ENCODE measurements around the gene SPIN1.

Gene SPIN1

GRCh38 chr9:88497224-88497623 lies 109.0 kb downstream of the SPIN1 start:
- TF ChIP-seq, protein P1, sequence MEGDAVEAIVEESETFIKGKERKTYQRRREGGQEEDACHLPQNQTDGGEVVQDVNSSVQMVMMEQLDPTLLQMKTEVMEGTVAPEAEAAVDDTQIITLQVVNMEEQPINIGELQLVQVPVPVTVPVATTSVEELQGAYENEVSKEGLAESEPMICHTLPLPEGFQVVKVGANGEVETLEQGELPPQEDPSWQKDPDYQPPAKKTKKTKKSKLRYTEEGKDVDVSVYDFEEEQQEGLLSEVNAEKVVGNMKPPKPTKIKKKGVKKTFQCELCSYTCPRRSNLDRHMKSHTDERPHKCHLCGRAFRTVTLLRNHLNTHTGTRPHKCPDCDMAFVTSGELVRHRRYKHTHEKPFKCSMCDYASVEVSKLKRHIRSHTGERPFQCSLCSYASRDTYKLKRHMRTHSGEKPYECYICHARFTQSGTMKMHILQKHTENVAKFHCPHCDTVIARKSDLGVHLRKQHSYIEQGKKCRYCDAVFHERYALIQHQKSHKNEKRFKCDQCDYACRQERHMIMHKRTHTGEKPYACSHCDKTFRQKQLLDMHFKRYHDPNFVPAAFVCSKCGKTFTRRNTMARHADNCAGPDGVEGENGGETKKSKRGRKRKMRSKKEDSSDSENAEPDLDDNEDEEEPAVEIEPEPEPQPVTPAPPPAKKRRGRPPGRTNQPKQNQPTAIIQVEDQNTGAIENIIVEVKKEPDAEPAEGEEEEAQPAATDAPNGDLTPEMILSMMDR (IDR thresholded peaks at IDR 0.05) = no peak

GRCh38 chr9:88498880-88499279 lies 110.6 kb downstream of the SPIN1 start:
- TF ChIP-seq, protein P1 (IDR thresholded peaks at IDR 0.05) = no peak

GRCh38 chr9:88501086-88501485 lies 112.8 kb downstream of the SPIN1 start:
- TF ChIP-seq, protein P1 (IDR thresholded peaks at IDR 0.05) = no peak

GRCh38 chr9:88502552-88503034 lies 114.3 kb downstream of the SPIN1 start:
- TF ChIP-seq, protein P1 (IDR thresholded peaks at IDR 0.05) = no peak

DNA sequence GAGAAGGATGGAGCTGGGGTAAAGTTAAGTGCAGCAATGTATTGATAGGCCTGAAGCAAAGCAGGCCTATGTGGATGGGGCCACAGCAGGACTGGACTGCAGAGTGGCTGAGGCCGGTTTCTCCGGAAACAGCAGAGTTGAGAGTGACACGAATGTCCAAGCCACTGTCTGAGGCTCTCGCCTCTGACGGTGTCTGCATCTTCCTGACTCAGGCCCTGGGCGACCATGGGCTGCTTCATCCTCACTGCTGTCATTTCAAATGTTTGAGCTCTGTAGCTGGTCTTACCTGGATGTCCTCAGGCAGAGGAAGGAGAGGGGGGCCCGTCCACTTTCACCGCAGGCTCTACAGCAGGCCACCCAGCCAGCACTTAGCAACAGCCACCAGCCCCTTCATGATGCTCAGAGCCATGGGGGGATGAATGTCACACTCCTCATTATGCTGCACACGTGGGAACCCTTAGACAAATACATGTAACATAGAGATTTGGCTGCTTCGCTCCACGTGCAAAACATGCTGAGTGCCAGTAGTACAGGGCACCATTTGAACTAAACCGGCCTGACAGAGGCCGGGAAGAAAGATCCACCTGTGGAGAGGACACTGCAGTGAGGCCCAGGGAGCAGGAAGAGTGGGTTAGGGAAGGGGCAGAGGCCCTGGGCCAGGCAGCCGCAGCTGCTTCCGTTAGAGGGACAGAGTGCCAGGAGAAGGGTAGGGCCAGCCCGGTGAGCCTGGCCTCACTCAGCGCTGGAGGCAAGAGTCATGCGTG lies 115.0 kb downstream of the SPIN1 start:
- TF ChIP-seq, protein P1 (IDR thresholded peaks at IDR 0.05) = no peak

- TF ChIP-seq, protein P1 (IDR thresholded peaks at IDR 0.05) = no peak
These were observed 115.9 kb downstream of the SPIN1 start for GRCh38 chr9:88503845-88504764.

- TF ChIP-seq, protein P1 (IDR thresholded peaks at IDR 0.05) = no peak
These were observed 120.1 kb downstream of the SPIN1 start for GRCh38 chr9:88508326-88508725.

Data from LNCAP (cell line).